HepG2 (cell line): Measurements from ENCODE around the gene TTC9. TPM values are rescaled to one million over a fixed set of nuclear protein-coding genes. Genes with fewer than 3 reads are reported as not detected.

Source experiments
- ATAC-seq: fragments of 200-7000 bp; cut with Tn5 transposase; 3 replicates; pipeline ENCODE4 v1.9.1; 2020; ENCODE audit warnings: mild to moderate bottlenecking, moderate library complexity
- BruUV-seq: library from RNA; stranded (reverse); fragments of 400-500 nt; replicated peaks from 2 replicates; lab custom pipeline; 2021; lab: Mats Ljungman, UMichigan
- CTCF ChIA-PET: fragments of 300-600 bp; formaldehyde crosslinking; extraction: SDS; loops from one replicate; lab custom pipeline; 2021; ENCODE audit warnings: low total read pairs, inconsistent platforms, low intra/inter-chr PET ratio; lab: Yijun Ruan, JAX
- POLR2A ChIA-PET: fragments of 350-600 bp; sonication (Branson Sonifier 250); formaldehyde crosslinking; loops from one replicate; lab custom pipeline; 2020; ENCODE audit warnings: antibody characterized with exemption, inconsistent platforms; lab: Yijun Ruan, JAX
- DNase-seq: peaks from one replicate; pipeline ENCODE4 v3.0.0-alpha.2; 2015; ENCODE audit warnings: low spot score
- FAIRE-seq: peaks from 3 replicates; lab custom pipeline; 2011; peaks lifted over from hg19 to GRCh38; lab: Jason Lieb, UNC
- H2AFZ ChIP-seq: one replicate; pipeline ENCODE4 v1.6.1; 2011; ENCODE audit warnings: low read length, inconsistent platforms
- H3K27ac ChIP-seq: fragments of 300-600 bp; 3 replicates; pipeline ENCODE4 v1.8.0; 2011; ENCODE audit warnings: mixed run types, mild to moderate bottlenecking, mixed read lengths, low read length, inconsistent platforms; ENCODE audit not compliant: insufficient read depth; ENCODE audit errors: extremely low read length
- H3K27me3 ChIP-seq, 2 experiments: fragments of 200-600 bp in 1 of 2; 2 replicates in 1 of 2; 3 replicates in 1 of 2; pipeline versions ENCODE4 v1.6.0 to v1.8.0; 2011; ENCODE audit warnings: low read length in 2 of 2, mild to moderate bottlenecking in 2 of 2, moderate library complexity in 2 of 2, inconsistent platforms in 1 of 2; ENCODE audit not compliant: insufficient read depth in 2 of 2, control insufficient read depth in 1 of 2
- H3K36me3 ChIP-seq, 2 experiments: fragments of 200-600 bp in 1 of 2; replicated peaks in 1 of 2; 2 replicates in 1 of 2; 3 replicates in 1 of 2; pipeline versions ENCODE4 v1.5.1 to v1.8.0; 2011; ENCODE audit warnings: low read length in 2 of 2, inconsistent platforms in 1 of 2; ENCODE audit not compliant: insufficient read depth in 2 of 2, control insufficient read depth in 1 of 2
- H3K4me1 ChIP-seq: 2 replicates; pipeline ENCODE4 v1.5.1; 2012; ENCODE audit warnings: low read length, inconsistent platforms; ENCODE audit not compliant: insufficient read depth
- H3K4me2 ChIP-seq: 2 replicates; pipeline ENCODE4 v1.6.0; 2011; ENCODE audit warnings: low read depth, low read length, inconsistent platforms
- H3K4me3 ChIP-seq, 3 experiments: fragments of 200-600 bp in 1 of 3; sonication (generic), shearing (Covaris generic) in 1 of 3; replicated peaks in 1 of 3; 2 replicates each; pipeline ENCODE4 v1.5.1; 2011 to 2016; ENCODE audit warnings: low read length in 3 of 3, inconsistent platforms in 2 of 3, low read depth in 2 of 3, mild to moderate bottlenecking in 2 of 3, control low read depth in 1 of 3, mixed read lengths in 1 of 3; ENCODE audit not compliant: insufficient read depth in 1 of 3
- H3K79me2 ChIP-seq: one replicate; pipeline ENCODE4 v1.6.1; 2011; ENCODE audit warnings: low read length, inconsistent platforms; ENCODE audit not compliant: insufficient read depth
- H3K9ac ChIP-seq: 2 replicates; pipeline ENCODE4 v1.6.0; 2011; ENCODE audit warnings: mild to moderate bottlenecking, low read depth, low read length, inconsistent platforms; ENCODE audit not compliant: insufficient read depth
- H3K9me3 ChIP-seq: 2 replicates; pipeline ENCODE4 v1.5.1; 2012; ENCODE audit warnings: mild to moderate bottlenecking, low read length
- H4K20me1 ChIP-seq: 2 replicates; pipeline ENCODE4 v1.6.0; 2011; ENCODE audit warnings: inconsistent platforms, mild to moderate bottlenecking, low read length, moderate library complexity; ENCODE audit not compliant: insufficient read depth
- ATF7-NPFF ChIP-seq: sonication (generic); formaldehyde crosslinking; IDR thresholded peaks from 2 replicates; pipeline ENCODE4 v1.8.1; 2023; ENCODE audit warnings: mild to moderate bottlenecking, low read depth, missing genetic modification reagents, moderate library complexity
- BHLHE40 ChIP-seq: IDR thresholded peaks from 2 replicates; pipeline ENCODE4 v1.6.1; 2011; ENCODE audit warnings: low read length, improper control_type of control experiment
- CSRNP2 ChIP-seq: sonication (generic); formaldehyde crosslinking; conservative IDR thresholded peaks from 2 replicates; pipeline ENCODE4 v1.8.0; 2022; ENCODE audit warnings: low read depth, missing genetic modification reagents
- DPF2 ChIP-seq: sonication (generic); formaldehyde crosslinking; IDR thresholded peaks from 2 replicates; pipeline ENCODE4 v1.4.0; 2020; ENCODE audit warnings: mild to moderate bottlenecking, low read depth, missing genetic modification reagents, borderline replicate concordance
- FOXO1 ChIP-seq: sonication (generic); formaldehyde crosslinking; IDR thresholded peaks from 2 replicates; pipeline ENCODE4 v1.4.0; 2020; ENCODE audit warnings: missing genetic modification reagents
- JDP2 ChIP-seq: sonication (generic); formaldehyde crosslinking; IDR thresholded peaks from 2 replicates; pipeline ENCODE4 v1.8.1; 2022; ENCODE audit warnings: missing genetic modification reagents, borderline replicate concordance
- NFE2L1 ChIP-seq: sonication (generic); formaldehyde crosslinking; IDR thresholded peaks from 2 replicates; pipeline ENCODE4 v1.4.0; 2020; ENCODE audit warnings: missing genetic modification reagents, mild to moderate bottlenecking, borderline replicate concordance
- NR2C2 ChIP-seq: sonication (generic); formaldehyde crosslinking; IDR thresholded peaks from 2 replicates; pipeline ENCODE4 v1.4.0; 2020; ENCODE audit warnings: missing genetic modification reagents, mild to moderate bottlenecking, moderate library complexity, borderline replicate concordance
- PRDM10 ChIP-seq: sonication (generic); formaldehyde crosslinking; IDR thresholded peaks from 2 replicates; pipeline ENCODE4 v1.4.0; 2020; ENCODE audit warnings: low read depth, missing genetic modification reagents
- STAT5B ChIP-seq: sonication (generic); formaldehyde crosslinking; IDR thresholded peaks from 2 replicates; pipeline ENCODE4 v1.4.0; 2020; ENCODE audit warnings: missing genetic modification reagents
- TFAP4 ChIP-seq: sonication (generic); IDR thresholded peaks from 2 replicates; pipeline ENCODE4 v1.6.1; 2016; ENCODE audit warnings: low read depth, borderline replicate concordance
- ZFP1 ChIP-seq: IDR thresholded peaks from 2 replicates; pipeline ENCODE4 v1.6.1; 2016
- ZFX ChIP-seq: sonication (generic); formaldehyde crosslinking; IDR thresholded peaks from 2 replicates; pipeline ENCODE4 v1.4.0; 2020; ENCODE audit warnings: mild to moderate bottlenecking, low read depth, missing genetic modification reagents, moderate library complexity
- ZNF33A ChIP-seq: sonication (generic); formaldehyde crosslinking; IDR thresholded peaks from 2 replicates; pipeline ENCODE4 v1.5.1; 2020; ENCODE audit warnings: missing genetic modification reagents, mild to moderate bottlenecking, moderate library complexity, borderline replicate concordance
- ZSCAN12 ChIP-seq: sonication (generic); formaldehyde crosslinking; IDR thresholded peaks from 2 replicates; pipeline ENCODE4 v1.9.0; 2021; ENCODE audit warnings: mild to moderate bottlenecking, missing genetic modification reagents
- WGBS: methylation state at CpG from one replicate; pipeline ENCODE4 v1.1.6; 2017; ENCODE audit warnings: low lambda C conversion rate; 5-methylcytosine and 5-hydroxymethylcytosine counted together
- in situ Hi-C: cut with HindIII; loops from 2 replicates; pipeline ENCODE4 v1.10.0; 2017; ENCODE audit warnings: low pct_unique_long_range_greater_than_20kb; ENCODE audit not compliant: extremely low pct_ligation_motif_present
- intact Hi-C: fragments of 100-400 bp; cut with micrococcal nuclease; formaldehyde crosslinking; loops from one replicate; pipeline ENCODE4 v1.10.0; 2022; ENCODE audit not compliant: unreplicated experiment
- polyA plus RNA-seq, 8 experiments: library from polyadenylated mRNA; depleted of rRNA in 3 of 8; stranded (reverse) in 7 of 8; unstranded in 1 of 8; fragments of >200 nt; fragmentation: Illumina TruSeq in 4 of 8; extraction: Trizol in 4 of 8; gene quantifications; 2 replicates each; pipeline versions ENCODE4 v1.2.1 to v1.2.3, GENCODE V29; 2011 to 2016; ENCODE audit warnings: low read depth in 4 of 8, missing spikeins in 1 of 8, mixed read lengths in 1 of 8; ENCODE audit not compliant: insufficient read depth in 1 of 8
- total RNA-seq, 5 experiments: library from RNA; depleted of rRNA; stranded (reverse); fragments of >200 nt; fragmentation: Illumina TruSeq; extraction: Trizol; gene quantifications; 2 replicates each; pipeline ENCODE4 v1.2.3, GENCODE V29; 2016; ENCODE audit warnings: low read depth in 1 of 5

TTC9 gene
- total and polyA plus RNA-seq, 2 of the 13 experiments (the other 11 are each of a cell fraction or from before 2014, with no cell fraction given) = 0.13 to 0.30 TPM

GRCh38 chr14:70708717-70709570 is 67.2 kb downstream of the TTC9 start:
- ATAC-seq (no peak), FAIRE-seq (no peak), DNase-seq (no peak)
- in situ Hi-C loops = no loop called here
- BruUV-seq = no TSS peak
- H3K4me3 ChIP-seq = no peak overlapping the region
- CTCF ChIA-PET = no interaction called here
- H3K4me1 ChIP-seq = peaks cover 61% of the 10 kb centered on the region
- POLR2A ChIA-PET = no interaction called here
- no peak overlapping the region for H2AFZ ChIP-seq
- H4K20me1 ChIP-seq = no peaks in the 10 kb centered on the region
- H3K27me3 ChIP-seq = peaks cover 0 to 2% of the 10 kb centered on the region in 2 experiments; a peak in 1 of 5 replicates
- intact Hi-C loops = no loop called here
- no peaks in the 10 kb centered on the region for H3K36me3 ChIP-seq
- TF ChIP-seq NFE2L1 (CRISPR knock-in tag) (no peak), ATF7-NPFF (no peak), FOXO1 (CRISPR knock-in tag) (no peak), ZFP1 (CRISPR knock-in tag) (no peak), BHLHE40 (no peak), DPF2 (no peak), ZNF33A (no peak), TFAP4 (no peak), ZFX (CRISPR knock-in tag) (no peak), PRDM10 (CRISPR knock-in tag) (no peak), NR2C2 (CRISPR knock-in tag) (no peak), ZSCAN12 (CRISPR knock-in tag) (no peak), STAT5B (CRISPR knock-in tag) (no peak), CSRNP2 (CRISPR knock-in tag) (no peak), JDP2 (CRISPR knock-in tag) (no peak)
- no peaks in the 10 kb centered on the region for H3K79me2 ChIP-seq
- H3K4me2 ChIP-seq = 0 out of 2 replicates have a peak overlapping the region, but pooled peaks have one; percentile 7
- H3K9me3 ChIP-seq = no peaks in the 10 kb centered on the region
- H3K9ac ChIP-seq = no peak overlapping the region
- WGBS = 63% methylated on average over 15 of the region's 15 CpGs
- H3K27ac ChIP-seq = no peak overlapping the region
